ENCODE data around the gene UQCR10.

Gene UQCR10

GRCh38 chr22:29798318-29798717 is 31.1 kb downstream of the UQCR10 start:
- no peak for TF ChIP-seq CTCF (IDR thresholded peaks at IDR 0.05)
- H3K4me3 ChIP-seq: no peak overlapping the region
- no peak for DNase-seq (ENCODE audit: low spot score)
- H3K27ac ChIP-seq: peak overlapping the region in 1 of 2 donors; percentile 86

GRCh38 chr22:29798801-29799200 is 31.6 kb downstream of the UQCR10 start:
- no peak for TF ChIP-seq CTCF (IDR thresholded peaks at IDR 0.05)
- Histone ChIP-seq H3K27ac (peak overlapping the region; percentile 43 to 86), H3K4me3 (peak overlapping the region; percentile 27)
- no peak for DNase-seq (ENCODE audit: low spot score)

GRCh38 chr22:29799217-29799680 is 32.1 kb downstream of the UQCR10 start:
- Histone ChIP-seq H3K4me3 (peak overlapping the region; percentile 27), H3K27ac (peak overlapping the region; percentile 43 to 86)
- no peak for TF ChIP-seq CTCF (IDR thresholded peaks at IDR 0.05)
- peak; percentile 90 for DNase-seq (ENCODE audit: low spot score)

- H3K4me3 ChIP-seq: no peak overlapping the region
- no peak for TF ChIP-seq CTCF (IDR thresholded peaks at IDR 0.05)
- H3K27ac ChIP-seq: peak overlapping the region in 1 of 2 donors; percentile 22
- DNase-seq (ENCODE audit: low spot score): no peak
Observed at GRCh38 chr22:29801153-29801552, 34.0 kb downstream of the UQCR10 start.

- no peak for TF ChIP-seq CTCF (IDR thresholded peaks at IDR 0.05)
- Histone ChIP-seq H3K4me3 (no peak overlapping the region), H3K27ac (no peak overlapping the region)
- no peak for DNase-seq (ENCODE audit: low spot score)
Observed at GRCh38 chr22:29801796-29802195, 34.6 kb downstream of the UQCR10 start.

- no peak for TF ChIP-seq CTCF (IDR thresholded peaks at IDR 0.05)
- H3K4me3 ChIP-seq: no peak overlapping the region
- no peak for DNase-seq (ENCODE audit: low spot score)
- no peak overlapping the region for H3K27ac ChIP-seq
Observed at GRCh38 chr22:29803190-29803589, 36.0 kb downstream of the UQCR10 start.

GRCh38 chr22:29804985-29805384 is 37.8 kb downstream of the UQCR10 start:
- no peak for TF ChIP-seq CTCF (IDR thresholded peaks at IDR 0.05)
- no peak overlapping the region for H3K4me3 ChIP-seq
- DNase-seq (ENCODE audit: low spot score): no peak
- H3K27ac ChIP-seq: no peak overlapping the region
